HG02943 (cell line): ENCODE results near the gene DNMT3B.
A peak's percentile ranks its signal among the peaks of the same experiment; 100 is the strongest.
"Not testable (repeated sequence)": the region's sequence is repeated elsewhere in the genome, so short reads cannot be mapped to it uniquely, and the experiment has no call there.

Experiments used
- ATAC-seq: cut with Tn5 transposase; IDR thresholded peaks from one replicate; pipeline ENCODE4 v1.9.1; 2021; ENCODE audit warnings: mild to moderate bottlenecking, low read depth, moderate library complexity; ENCODE audit not compliant: unreplicated experiment

DNMT3B gene

GRCh38 chr20:32761831-32762753 is at the start of gene DNMT3B:
DNMT3B (plus strand) TSS chr20:32762385; CDS start chr20:32780324, 17,939 bp downstream.
- ATAC-seq, result no peak

GRCh38 chr20:32718749-32719348 is 43.3 kb upstream of the DNMT3B start:
- no peak for ATAC-seq

GRCh38 chr20:32727683-32728082 is 34.5 kb upstream of the DNMT3B start:
- no peak for ATAC-seq

- ATAC-seq, result not testable (repeated sequence)
Measured at GRCh38 chr20:32728435-32728834, 33.8 kb upstream of the DNMT3B start.

GRCh38 chr20:32729334-32729733 is 32.9 kb upstream of the DNMT3B start:
- ATAC-seq, result not testable (repeated sequence)

GRCh38 chr20:32731882-32732266 is 30.3 kb upstream of the DNMT3B start:
- ATAC-seq, result no peak

GRCh38 chr20:32737371-32738223 is 24.6 kb upstream of the DNMT3B start:
- no peak for ATAC-seq

GRCh38 chr20:32741151-32741550 is 21.0 kb upstream of the DNMT3B start:
- no peak for ATAC-seq

GRCh38 chr20:32742322-32743236 is 19.6 kb upstream of the DNMT3B start:
- ATAC-seq, result no peak

- ATAC-seq, result peak; percentile 68
Measured at GRCh38 chr20:32743237-32744112, 18.7 kb upstream of the DNMT3B start, which contains the start of gene COMMD7. COMMD7 (minus strand) TSS chr20:32743467; CDS start chr20:32743391, 76 bp downstream.

GRCh38 chr20:32749914-32750637 is 12.1 kb upstream of the DNMT3B start:
- no peak for ATAC-seq

GRCh38 chr20:32751293-32751692 is 10.9 kb upstream of the DNMT3B start:
- ATAC-seq, result no peak

- no peak for ATAC-seq
Measured at GRCh38 chr20:32751702-32752457, 10.3 kb upstream of the DNMT3B start.

- ATAC-seq, result no peak
Measured at GRCh38 chr20:32752458-32753250, 9.5 kb upstream of the DNMT3B start.

GRCh38 chr20:32753731-32754130 is 8.5 kb upstream of the DNMT3B start:
- ATAC-seq, result no peak

GRCh38 chr20:32756156-32756555 is 6.0 kb upstream of the DNMT3B start:
- ATAC-seq, result no peak

GRCh38 chr20:32761417-32761830 is 761 bp upstream of the DNMT3B start:
- no peak for ATAC-seq
